ENCODE data around the gene SRL. TPM values are rescaled to one million over a fixed set of nuclear protein-coding genes. Genes with fewer than 3 reads are reported as not detected.

The SRL gene
- total RNA-seq, 1 donor from 2014 or later: not detected

GRCh38 chr16:4247460-4247784, 5.5 kb upstream of the SRL start:
- TF ChIP-seq CTCF (conservative IDR thresholded peaks at IDR 0.05; ENCODE audit: low read depth, low read length): no peak
- DNase-seq (ENCODE audit: low read depth): no peak
- H3K4me3 ChIP-seq (ENCODE audit: low read depth, low read length): no peak overlapping the region

GRCh38 chr16:4246777-4247459, 5.0 kb upstream of the SRL start:
- no peak for TF ChIP-seq CTCF (conservative IDR thresholded peaks at IDR 0.05; ENCODE audit: low read depth, low read length)
- DNase-seq (ENCODE audit: low read depth): no peak
- no peak overlapping the region for H3K4me3 ChIP-seq (ENCODE audit: low read depth, low read length)

- TF ChIP-seq CTCF (conservative IDR thresholded peaks at IDR 0.05; ENCODE audit: low read depth, low read length): no peak
- H3K4me3 ChIP-seq (ENCODE audit: low read depth, low read length): no peak overlapping the region
- no peak for DNase-seq (ENCODE audit: low read depth)
Observed at GRCh38 chr16:4245077-4245791, 3.4 kb upstream of the SRL start.

GRCh38 chr16:4244254-4245076, 2.6 kb upstream of the SRL start:
- DNase-seq (ENCODE audit: low read depth): no peak

GRCh38 chr16:4241258-4241927, 487 bp downstream of the SRL start:
- no peak for TF ChIP-seq CTCF (conservative IDR thresholded peaks at IDR 0.05; ENCODE audit: low read depth, low read length)
- H3K4me3 ChIP-seq (ENCODE audit: low read depth, low read length): no peak overlapping the region
- no peak for DNase-seq (ENCODE audit: low read depth)

More at GRCh38 chr16:4244254-4245076, 2.6 kb upstream of the SRL start:
- no peak for TF ChIP-seq CTCF (conservative IDR thresholded peaks at IDR 0.05; ENCODE audit: low read depth, low read length)
- no peak overlapping the region for H3K4me3 ChIP-seq (ENCODE audit: low read depth, low read length)

- no peak overlapping the region for H3K4me3 ChIP-seq (ENCODE audit: low read depth, low read length)
- DNase-seq (ENCODE audit: low read depth): no peak
- TF ChIP-seq CTCF (conservative IDR thresholded peaks at IDR 0.05; ENCODE audit: low read depth, low read length): no peak
Observed at GRCh38 chr16:4240624-4241023, 1.3 kb downstream of the SRL start.

Measured in epithelial cell of proximal tubule (primary cell).